Activated naive CD4-positive, alpha-beta T cell treated with Interleukin-2 at 50 U/mL for 16 hours (primary cell): ENCODE measurements around the gene LRRFIP1.
"Not testable (repeated sequence)": the region's sequence is repeated elsewhere in the genome, so short reads cannot be mapped to it uniquely, and the experiment has no call there.

ENCODE experiments used
- DNase-seq: peaks from one replicate; pipeline ENCODE4 v3.0.0-alpha.2; 2020

LRRFIP1 gene

DNA sequence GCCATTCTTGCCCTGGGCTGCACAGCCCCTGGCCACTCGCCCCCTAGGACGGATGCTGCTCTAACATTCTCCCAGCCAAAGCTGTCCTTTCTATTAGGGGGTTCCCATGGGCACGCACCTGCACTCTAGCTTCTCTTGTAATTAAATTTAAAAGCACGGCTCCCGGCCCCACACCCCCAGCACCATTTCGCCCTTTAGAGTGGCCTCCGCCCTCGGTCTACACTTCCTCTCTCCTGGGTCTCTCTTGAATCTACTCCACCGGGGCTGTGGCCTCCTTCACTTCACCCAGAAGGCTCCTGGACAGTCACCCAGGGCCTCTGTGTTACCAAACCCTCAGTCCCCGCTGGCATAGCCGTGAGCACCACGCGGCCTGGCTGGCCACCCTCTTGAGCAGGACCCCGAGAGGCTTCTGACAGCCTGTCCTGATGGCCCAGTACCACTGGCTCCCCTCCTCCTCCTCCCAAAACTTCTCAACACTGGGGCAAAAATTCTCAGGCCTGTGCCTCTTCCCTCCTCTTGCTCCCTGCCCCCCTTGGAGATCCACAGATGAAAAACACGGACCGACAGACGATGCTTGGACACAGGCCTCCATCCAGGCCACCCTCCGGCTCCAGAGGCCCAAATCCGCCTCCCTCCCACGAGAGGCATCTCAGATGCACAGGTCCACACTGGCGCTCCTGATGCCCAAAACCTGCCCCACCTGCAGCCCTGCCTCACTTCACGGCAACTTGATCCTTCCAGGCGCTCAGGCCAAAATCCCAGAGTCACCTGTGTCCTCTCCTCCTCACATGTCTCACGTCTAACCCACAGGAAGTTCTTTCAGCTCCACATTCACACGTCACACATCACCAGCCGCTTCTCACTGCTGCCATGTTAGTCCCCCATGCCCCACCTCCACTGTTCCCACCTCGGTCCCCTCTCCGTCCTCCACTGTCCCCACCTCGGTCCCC is 29.9 kb upstream of the LRRFIP1 start:
- DNase-seq = no peak

DNA sequence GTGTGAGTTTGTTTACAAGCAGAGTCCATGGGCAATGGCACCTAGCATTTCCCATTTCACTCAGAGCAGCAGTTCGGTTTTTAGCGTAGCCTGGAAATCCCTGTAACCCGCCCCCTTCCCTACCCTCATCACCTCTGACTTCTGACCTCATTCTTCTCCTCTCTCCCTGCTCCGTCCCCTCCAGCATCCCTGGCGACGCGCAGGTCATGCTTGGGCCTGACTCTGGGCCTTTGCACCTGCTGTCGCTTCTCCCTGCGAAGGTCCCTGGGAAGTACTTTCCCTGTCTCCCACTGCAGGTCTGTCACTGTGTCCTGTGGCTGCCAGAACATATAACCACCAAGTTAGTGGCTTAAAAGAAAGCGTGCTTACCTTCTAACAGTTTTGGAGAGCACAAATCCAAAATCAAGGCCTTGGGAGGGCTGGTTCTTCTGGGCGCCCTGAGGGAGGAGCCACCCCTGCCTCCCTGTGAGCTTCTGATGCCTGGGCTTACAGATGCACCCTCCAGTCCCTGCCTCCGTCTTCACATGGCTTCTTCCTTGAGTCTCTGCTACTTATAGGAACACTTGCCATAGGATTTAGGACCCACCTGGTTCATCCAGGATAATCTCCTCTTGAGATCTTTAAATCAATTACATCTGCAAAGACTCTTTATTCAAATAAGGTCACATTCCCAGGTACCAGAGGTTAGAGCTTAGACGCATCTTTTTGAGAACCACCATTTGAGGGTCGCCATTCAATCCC is 28.7 kb upstream of the LRRFIP1 start:
- DNase-seq = no peak

DNA sequence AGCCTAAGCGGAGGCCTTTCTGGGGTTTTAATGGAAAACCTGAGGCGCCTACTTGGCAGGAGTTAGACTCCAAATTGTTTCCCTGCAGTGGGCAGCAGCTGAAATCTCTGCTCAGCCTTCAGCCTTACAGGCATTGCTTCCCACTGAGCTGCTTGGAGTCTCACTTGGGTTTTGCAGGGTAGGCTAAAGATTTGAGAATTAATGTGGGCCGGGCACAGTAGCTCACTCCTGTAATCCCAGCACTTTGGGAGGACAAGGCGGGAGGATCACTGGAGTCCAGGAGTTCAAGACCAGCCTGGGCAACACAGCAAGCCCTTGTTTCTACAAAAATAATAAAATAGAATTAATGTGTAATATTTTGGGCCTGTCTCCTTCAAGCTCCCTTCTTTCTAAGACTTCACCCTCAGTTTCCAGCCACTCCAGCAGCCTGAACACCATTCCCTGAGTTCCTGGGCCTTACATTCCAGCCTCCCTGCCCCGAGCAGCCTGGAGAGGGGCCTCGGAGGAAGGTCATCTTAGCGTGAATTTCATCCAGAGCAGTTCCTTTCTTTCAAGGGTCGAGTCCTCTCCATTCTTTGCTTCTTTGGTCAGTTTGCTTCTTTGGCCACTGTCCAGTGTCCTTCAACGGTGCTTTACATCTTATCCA is 27.8 kb upstream of the LRRFIP1 start:
- DNase-seq = no peak

DNA sequence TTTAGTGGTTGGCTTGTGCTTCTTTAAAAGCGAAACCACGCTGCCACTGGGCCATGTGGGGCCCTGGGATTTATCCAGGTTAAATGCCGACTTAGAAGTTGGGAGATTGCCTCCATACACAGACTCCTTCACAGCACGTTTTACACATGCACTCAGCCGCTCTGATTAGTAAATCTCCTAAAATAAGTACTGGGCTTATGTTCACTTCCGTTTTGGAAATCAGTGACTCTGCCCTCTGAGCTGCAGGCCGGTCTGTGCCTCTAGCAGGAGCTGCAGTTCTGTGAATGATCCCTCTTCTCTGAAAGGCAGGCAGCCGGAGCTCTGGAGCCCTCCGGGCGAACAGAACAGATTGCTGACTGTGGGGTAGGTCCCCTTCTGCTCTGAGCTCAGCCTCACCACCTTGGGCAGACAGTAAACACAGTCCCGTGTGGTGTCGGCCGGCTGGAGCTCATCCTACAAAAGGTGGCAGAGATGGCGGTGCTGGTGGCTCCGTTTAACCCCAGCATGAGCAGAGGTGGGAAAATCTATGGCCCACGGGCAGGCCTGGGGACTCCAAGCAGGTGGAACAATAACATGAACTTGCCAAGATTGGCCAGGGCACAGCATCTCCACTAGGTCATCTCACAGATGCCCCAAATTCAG is 27.1 kb upstream of the LRRFIP1 start:
- DNase-seq = no peak

GRCh38 chr2:237601453-237602116 is 25.8 kb upstream of the LRRFIP1 start:
- DNase-seq = no peak

GRCh38 chr2:237602409-237602808 is 25.0 kb upstream of the LRRFIP1 start:
- no peak for DNase-seq

DNA sequence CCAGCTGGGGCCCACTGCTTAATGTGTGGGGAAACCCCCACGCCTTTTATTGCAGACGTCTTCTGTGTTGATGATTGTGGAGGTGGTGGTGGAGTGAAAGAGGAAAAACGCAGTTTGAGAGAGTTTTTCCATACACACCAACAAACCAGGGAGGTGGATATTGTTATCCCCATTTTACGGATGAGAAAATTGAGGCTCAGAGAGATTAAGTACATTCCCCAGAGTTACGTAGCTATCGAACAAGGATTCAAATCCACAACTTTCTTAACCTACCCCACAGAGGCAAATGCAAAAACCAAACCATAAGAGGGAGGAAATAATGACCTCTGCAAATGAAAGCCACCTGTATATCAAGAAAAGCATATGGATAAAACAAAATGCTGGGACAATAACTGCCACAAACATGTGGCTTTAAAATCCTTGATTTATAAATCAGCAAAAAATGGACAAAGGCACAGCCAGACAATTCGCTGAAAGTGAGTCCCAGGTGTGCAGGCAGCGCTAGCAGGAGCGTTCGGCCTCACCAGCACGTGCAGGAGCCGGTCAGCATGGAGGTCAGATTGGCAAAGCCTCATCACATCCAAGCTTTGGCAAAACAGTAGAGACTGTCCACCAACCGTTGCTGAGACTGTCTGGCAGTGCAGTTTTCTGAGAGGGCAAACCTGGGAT is 24.2 kb upstream of the LRRFIP1 start:
- DNase-seq = no peak

- peak; percentile 47 for DNase-seq
These were observed 23.5 kb upstream of the LRRFIP1 start for GRCh38 chr2:237603718-237604362.

GRCh38 chr2:237604391-237604790 is 23.0 kb upstream of the LRRFIP1 start:
- no peak for DNase-seq

GRCh38 chr2:237604960-237605359 is 22.4 kb upstream of the LRRFIP1 start:
- no peak for DNase-seq

DNA sequence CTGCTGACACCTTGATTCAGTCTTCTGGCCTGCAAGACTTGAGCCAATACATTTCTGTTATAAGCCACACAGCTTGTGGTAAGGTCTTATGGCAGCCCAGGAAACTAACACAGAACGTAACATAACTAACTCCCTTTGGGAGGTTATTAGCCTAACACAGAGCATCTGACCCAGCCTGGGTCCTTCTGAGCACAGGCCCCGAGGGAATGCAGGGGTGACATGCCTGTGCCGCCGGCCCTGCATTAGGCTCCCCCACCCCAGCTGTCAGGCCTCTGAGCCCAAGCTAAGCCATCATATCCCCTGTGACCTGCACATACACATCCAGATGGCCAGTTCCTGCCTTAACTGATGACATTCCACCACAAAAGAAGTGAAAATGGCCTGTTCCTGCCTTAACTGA is 20.9 kb upstream of the LRRFIP1 start:
- not testable (repeated sequence) for DNase-seq

GRCh38 chr2:237612527-237613357 is 14.6 kb upstream of the LRRFIP1 start:
- no peak for DNase-seq

DNA sequence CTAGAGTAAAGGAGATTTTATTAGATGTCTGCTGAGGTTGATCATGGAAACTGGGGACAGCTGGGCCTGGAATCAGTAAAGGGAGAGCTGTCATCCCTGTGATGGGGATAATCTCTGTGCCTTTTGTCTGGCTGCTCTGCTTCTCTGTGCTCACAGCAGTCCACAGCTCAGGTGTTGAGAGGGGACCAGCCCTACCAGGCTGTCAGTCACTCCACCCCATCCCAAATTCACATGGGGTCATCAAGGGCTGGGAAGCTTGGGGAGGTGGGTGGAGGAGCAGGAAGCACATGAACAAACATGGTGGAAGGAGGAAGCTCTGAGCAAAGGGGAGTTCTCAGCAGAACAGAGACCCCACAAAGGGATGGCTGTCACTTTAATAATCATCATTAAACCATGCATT is 13.7 kb upstream of the LRRFIP1 start:
- DNase-seq = no peak

DNA sequence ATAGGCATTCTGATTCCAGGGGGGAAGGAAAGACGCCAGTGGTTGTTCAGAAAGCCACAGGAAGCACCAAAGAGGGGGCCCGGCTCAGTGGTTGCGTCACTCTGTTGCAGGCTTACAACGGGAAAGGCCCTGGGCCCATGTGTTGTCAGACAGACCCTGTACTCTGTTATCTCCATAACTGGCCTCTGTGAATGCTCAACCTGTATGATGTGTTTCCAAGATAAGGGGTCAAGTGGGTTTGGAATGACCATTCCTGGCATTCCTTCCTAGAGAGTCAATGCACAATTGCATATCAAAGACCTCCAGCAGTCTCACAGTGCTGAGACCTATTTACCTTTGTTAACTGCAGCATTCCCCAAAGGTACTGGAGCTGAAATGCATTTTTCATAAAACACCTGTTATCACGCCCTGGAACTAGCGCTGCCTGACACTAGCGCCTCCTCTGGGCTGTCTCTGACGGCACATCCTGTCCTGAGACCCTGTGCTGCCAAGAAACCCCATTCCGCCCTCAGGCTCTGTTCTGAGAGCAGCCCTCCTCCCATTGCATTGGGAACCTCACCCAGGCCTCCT is 13.2 kb upstream of the LRRFIP1 start:
- no peak for DNase-seq

- no peak for DNase-seq
These were observed 11.6 kb upstream of the LRRFIP1 start for GRCh38 chr2:237615631-237616249.

- DNase-seq = no peak
These were observed 11.0 kb upstream of the LRRFIP1 start for GRCh38 chr2:237616373-237616733.

DNA sequence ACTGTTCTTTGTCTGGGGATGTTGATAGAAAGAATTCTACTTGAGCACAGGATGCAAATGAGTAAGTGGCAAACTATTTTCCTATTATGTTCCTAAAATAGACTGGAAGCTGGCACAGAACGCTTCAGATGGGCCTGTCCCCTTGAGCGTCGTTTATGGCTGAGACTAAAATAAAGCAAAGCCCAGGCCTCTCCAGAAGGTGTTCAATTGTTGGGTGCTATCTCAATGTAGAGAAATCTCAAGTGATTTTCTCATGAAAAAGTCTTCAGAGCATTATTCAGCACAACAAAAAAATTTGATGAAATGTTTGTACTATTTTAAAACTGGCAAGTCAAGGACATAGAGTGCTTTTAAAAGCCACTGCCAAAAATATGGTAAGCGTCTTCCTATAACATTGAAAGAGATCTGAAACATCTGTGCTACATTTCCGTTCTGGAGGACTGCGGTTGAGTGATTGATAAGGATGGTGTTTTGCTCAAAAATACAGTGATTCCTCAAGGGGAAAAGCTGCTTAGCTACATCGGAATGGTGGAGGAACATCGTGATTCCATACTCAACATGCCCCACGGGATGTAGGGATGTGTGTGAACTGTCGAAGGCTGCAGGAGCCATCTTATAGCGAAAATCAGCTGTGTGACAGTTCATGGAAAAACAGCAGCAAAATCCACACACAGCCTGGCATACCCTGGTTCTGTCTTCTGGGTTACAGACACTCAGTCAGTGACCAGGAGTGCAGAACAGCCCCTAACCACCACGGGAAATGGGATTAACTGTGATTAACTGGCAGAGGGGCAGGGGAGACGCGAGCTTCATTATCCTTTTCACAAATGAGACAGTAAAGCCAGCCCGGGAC is 10.4 kb upstream of the LRRFIP1 start:
- DNase-seq = no peak

DNA sequence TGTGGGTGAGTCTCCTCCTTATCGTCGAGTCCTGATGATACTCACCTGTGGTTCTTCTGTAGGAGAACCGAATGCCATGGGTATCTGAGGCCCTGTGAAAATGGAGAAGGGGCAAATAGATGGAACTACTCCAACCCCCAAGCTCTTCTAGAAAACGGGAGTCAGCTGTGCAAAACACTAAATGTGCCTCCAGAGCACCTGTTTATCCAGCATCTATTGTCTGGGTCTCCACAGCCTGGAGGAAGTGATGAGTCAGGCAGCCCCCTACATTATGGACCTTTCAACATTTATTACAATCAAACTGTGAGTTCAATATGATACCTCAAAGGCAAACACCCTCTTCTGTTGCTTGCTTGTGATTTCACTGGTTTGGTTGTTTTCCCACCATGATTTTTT is 9.8 kb upstream of the LRRFIP1 start:
- no peak for DNase-seq

GRCh38 chr2:237618449-237618848 is 8.9 kb upstream of the LRRFIP1 start:
- DNase-seq = no peak
